ENCODE measurements around the gene OR51T1. TPM values are rescaled to one million over a fixed set of nuclear protein-coding genes. Genes with fewer than 3 reads are reported as not detected.

OR51T1 gene
- total RNA-seq, 1 experiment from 2014 or later = not detected

DNA sequence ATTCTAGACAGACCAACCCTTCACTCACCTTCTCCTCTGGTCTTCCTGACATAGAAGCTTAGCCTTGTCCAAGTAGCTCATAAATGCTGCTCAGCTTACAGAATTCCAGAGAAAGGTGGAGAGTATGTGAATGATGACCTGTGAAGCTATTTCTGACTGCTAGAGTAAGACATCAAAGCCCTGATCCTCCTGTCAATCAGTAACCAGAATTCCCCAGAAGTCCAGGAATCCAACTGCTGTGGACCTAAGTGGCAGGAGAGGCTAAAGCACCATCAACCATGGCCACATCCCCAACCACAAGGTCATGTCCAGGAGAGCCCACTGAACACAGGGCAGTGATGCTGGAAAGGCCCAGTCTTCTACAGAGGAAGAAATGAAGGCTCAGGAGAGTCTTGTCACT is 34.9 kb downstream of the OR51T1 start:
- no peak overlapping the region for H2BK120ac ChIP-seq (ENCODE audit: low read depth, low read length, poor library complexity, severe bottlenecking)
- no peak overlapping the region for H3K4me2 ChIP-seq (ENCODE audit: insufficient read depth, insufficient read length, low read length)
- no peak overlapping the region for H2AFZ ChIP-seq (ENCODE audit: low read length)
- Mint-ChIP-seq H3K36me3 (ENCODE audit: insufficient read depth in 1 of 3, low read depth in 3 of 3) (no peaks in the 10 kb centered on the region), H3K27ac (no peak overlapping the region), H3K9me3 (no peaks in the 10 kb centered on the region), H3K4me1 (no peaks in the 10 kb centered on the region), H3K27me3 (ENCODE audit: low read depth) (no peaks in the 10 kb centered on the region; the same call in 1 of the 2 replicates), H3K4me3 (no peak overlapping the region)
- no peak overlapping the region for H3K27ac ChIP-seq (ENCODE audit: insufficient read length, low read depth, low read length)
- H3K9ac ChIP-seq (ENCODE audit: extremely low read depth, insufficient read length, low read length) = no peak overlapping the region
- no peak overlapping the region for H3K23ac ChIP-seq (ENCODE audit: insufficient read length, low read depth, low read length)
- TF ChIP-seq, protein P1, sequence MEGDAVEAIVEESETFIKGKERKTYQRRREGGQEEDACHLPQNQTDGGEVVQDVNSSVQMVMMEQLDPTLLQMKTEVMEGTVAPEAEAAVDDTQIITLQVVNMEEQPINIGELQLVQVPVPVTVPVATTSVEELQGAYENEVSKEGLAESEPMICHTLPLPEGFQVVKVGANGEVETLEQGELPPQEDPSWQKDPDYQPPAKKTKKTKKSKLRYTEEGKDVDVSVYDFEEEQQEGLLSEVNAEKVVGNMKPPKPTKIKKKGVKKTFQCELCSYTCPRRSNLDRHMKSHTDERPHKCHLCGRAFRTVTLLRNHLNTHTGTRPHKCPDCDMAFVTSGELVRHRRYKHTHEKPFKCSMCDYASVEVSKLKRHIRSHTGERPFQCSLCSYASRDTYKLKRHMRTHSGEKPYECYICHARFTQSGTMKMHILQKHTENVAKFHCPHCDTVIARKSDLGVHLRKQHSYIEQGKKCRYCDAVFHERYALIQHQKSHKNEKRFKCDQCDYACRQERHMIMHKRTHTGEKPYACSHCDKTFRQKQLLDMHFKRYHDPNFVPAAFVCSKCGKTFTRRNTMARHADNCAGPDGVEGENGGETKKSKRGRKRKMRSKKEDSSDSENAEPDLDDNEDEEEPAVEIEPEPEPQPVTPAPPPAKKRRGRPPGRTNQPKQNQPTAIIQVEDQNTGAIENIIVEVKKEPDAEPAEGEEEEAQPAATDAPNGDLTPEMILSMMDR (conservative IDR thresholded peaks at IDR 0.05) = no peak
- no peak overlapping the region for H2BK12ac ChIP-seq (ENCODE audit: insufficient read length, low read depth, low read length)
- H3K23me2 ChIP-seq (ENCODE audit: insufficient read length, low read depth, low read length, poor library complexity, severe bottlenecking) = no peaks in the 10 kb centered on the region
- no peak overlapping the region for H2BK20ac ChIP-seq (ENCODE audit: low read depth, low read length, poor library complexity, severe bottlenecking)
- H3K9me3 ChIP-seq (ENCODE audit: control insufficient read depth, low read depth, low read length) = no peaks in the 10 kb centered on the region
- no peak overlapping the region for H3K14ac ChIP-seq (ENCODE audit: insufficient read depth, low read length)
- no peak overlapping the region for H2BK5ac ChIP-seq (ENCODE audit: insufficient read length, low read length)
- H4K8ac ChIP-seq (replicated peaks; ENCODE audit: insufficient read length, low read depth, low read length) = no peak overlapping the region
- H3K18ac ChIP-seq (ENCODE audit: insufficient read length, low read depth, low read length) = no peak overlapping the region
- no peaks in the 10 kb centered on the region for H3K79me1 ChIP-seq (ENCODE audit: insufficient read depth, low read depth, low read length, poor library complexity, severe bottlenecking)
- no peak overlapping the region for H2BK15ac ChIP-seq (ENCODE audit: low read depth, low read length)
- DNase-seq = no peak
- H2AK5ac ChIP-seq (ENCODE audit: insufficient read length, low read length) = no peak overlapping the region
- no peaks in the 10 kb centered on the region for H3K79me2 ChIP-seq (ENCODE audit: insufficient read depth, low read length)
- no peak overlapping the region for H3T11ph ChIP-seq (ENCODE audit: low read length)
- H3K56ac ChIP-seq (ENCODE audit: insufficient read length, low read depth, low read length) = no peak overlapping the region
- H3K4me1 ChIP-seq (ENCODE audit: insufficient read depth, low read length) = no peaks in the 10 kb centered on the region
- no peak overlapping the region for H4K91ac ChIP-seq (ENCODE audit: insufficient read length, low read depth, low read length)
- no peaks in the 10 kb centered on the region for H3K27me3 ChIP-seq (ENCODE audit: insufficient read depth, low read length)
- no peaks in the 10 kb centered on the region for H4K20me1 ChIP-seq (ENCODE audit: control insufficient read depth, insufficient read depth, insufficient read length)
- no peak overlapping the region for H4K5ac ChIP-seq (ENCODE audit: insufficient read length, low read depth, low read length)
- H3K4ac ChIP-seq (ENCODE audit: low read depth, low read length) = no peak overlapping the region
